Fibroblast of skin of left quadriceps (primary cell): ENCODE results near the gene ERMAP.
A peak's percentile ranks its signal among the peaks of the same experiment; 100 is the strongest.

ENCODE experiments used
- DNase-seq, 2 experiments: peaks; one replicate each; pipeline ENCODE4 v3.0.0-alpha.2; 2013; ENCODE audit warnings: low read depth in 2 of 2

ERMAP gene, protein sequence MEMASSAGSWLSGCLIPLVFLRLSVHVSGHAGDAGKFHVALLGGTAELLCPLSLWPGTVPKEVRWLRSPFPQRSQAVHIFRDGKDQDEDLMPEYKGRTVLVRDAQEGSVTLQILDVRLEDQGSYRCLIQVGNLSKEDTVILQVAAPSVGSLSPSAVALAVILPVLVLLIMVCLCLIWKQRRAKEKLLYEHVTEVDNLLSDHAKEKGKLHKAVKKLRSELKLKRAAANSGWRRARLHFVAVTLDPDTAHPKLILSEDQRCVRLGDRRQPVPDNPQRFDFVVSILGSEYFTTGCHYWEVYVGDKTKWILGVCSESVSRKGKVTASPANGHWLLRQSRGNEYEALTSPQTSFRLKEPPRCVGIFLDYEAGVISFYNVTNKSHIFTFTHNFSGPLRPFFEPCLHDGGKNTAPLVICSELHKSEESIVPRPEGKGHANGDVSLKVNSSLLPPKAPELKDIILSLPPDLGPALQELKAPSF

DNA sequence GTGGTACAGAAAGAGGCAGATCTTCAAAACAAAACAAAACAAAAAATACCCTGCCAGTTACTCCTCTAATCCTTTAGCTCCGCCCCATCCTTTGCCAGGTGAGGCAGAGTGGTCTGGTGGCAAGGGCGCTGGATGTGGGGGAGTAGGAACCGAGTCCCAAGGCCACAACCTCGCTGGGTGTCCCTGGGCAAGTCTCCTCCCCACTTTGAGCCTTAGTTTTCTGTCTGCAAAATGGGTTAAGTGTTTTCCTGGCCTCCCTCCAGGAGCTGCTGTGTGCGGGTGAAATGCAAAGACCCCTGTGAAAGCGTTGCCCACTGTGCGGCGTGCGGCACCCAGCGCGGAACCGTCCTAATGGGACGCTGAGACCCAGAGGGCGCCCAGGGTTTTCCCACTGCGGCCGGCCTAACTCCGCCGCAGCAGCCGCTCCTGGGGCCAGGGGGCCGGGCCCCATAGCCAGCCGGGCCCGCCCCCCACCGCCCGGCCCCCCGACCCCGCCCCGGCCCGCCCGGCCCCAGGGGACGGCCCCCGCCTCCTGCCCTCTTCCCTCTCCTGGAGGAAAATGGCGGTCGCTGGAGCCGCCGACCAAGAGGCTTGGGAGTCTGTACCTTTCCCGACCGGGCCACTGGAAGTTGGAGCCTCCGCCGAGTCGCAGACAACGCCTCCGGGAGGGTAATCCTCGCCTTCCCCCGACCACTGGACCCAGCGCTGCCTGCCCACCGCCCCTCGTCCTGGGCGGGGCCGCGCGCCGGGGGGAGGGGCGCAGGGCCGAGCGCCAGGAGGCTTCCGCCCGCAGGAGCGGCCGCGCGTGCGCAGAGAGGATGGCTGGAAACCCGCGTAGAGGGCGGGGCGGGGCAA, at the start of gene ERMAP, which contains the start of gene SVBP:
Gene ERMAP (plus strand): TSS at position 538 of the 855 bp plus-strand sequence. CDS start 13,327 bp downstream, outside the sequence.
Gene SVBP (minus strand): TSS at position 813 of the 855 bp plus-strand sequence. CDS start 853 bp downstream, outside the sequence.
- DNase-seq: peak; percentile 77 to 78

DNA sequence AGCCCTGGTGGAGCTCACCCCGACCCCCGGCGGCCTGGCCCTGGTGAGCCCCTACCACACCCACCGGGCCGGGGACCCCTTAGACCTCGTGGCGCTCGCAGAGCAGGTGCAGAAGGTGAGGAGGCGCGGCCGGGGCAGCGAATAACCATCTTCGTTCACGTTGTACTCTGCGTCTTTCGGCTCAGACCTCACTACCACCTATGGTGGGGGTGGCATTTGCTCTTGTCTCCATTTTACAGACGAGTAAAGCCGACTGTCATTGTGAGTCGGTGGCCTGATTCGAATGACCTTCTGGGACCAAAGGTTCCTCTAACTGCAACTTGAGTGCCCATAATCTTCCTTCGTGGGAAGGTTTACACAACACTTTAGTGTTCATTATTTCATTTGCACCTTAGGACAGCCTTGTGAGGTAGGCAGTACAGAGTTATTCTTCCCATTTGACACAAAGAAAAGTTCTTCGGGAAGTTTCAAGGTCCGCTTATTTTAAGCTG, 49.4 kb upstream of the ERMAP start:
- no peak for DNase-seq

DNA sequence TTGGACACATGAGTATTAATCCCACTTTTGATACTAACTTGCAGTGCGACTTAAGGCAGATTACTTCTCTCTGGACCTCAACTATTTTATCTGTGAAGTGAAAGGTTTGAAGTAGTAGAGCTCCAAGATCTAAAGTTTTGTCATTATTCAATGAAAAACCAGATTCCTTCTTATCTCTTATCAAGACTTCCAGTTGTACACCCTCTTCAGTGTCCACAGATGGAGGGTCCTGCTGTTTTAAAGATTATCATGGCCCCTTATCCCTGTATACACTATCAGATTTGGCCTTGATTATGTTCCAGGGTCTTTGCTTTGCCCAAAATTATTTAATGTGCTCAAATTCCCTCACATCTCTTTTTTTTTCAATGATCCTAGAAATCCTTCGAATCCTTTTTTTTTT, 48.8 kb upstream of the ERMAP start:
- DNase-seq: no peak

DNA sequence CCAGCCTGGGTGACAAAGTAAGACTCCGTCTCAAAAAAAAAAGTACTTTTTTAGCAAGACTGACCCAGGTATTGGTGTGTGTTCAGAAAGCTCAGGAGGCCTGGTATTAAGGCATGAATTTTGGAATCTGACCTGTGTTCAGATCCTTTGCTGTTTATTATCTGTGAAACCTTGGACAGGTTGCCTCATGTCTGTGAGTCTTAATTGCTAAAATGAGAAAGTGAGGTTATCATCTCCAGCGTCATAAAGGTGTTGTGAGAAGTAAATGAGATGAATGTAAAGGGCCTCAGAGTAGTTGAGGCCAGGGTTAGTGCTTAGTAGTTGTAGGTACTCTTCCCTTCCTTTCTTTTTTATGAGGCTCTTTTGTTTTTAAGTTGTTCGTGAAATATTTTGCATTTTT, 47.1 kb upstream of the ERMAP start:
- no peak for DNase-seq

DNA sequence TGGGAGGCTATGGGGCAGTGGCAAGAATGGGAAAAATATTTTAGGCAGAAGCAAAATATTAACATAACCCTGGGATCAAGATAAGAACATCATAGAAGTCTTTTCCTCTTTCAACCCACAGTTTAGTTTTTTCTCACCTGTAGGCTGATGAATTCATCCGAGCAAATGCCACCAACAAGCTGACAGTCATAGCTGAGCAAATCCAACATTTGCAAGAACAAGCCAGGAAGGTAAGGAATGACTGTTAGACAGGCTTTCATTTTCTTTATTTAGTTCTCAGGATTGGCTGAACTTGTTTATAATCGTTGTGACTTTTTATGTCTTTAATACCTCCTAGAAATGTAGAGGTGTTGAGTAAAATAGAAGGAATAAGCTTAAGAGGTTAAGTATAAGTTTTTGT, 43.5 kb upstream of the ERMAP start:
- DNase-seq: no peak

DNA sequence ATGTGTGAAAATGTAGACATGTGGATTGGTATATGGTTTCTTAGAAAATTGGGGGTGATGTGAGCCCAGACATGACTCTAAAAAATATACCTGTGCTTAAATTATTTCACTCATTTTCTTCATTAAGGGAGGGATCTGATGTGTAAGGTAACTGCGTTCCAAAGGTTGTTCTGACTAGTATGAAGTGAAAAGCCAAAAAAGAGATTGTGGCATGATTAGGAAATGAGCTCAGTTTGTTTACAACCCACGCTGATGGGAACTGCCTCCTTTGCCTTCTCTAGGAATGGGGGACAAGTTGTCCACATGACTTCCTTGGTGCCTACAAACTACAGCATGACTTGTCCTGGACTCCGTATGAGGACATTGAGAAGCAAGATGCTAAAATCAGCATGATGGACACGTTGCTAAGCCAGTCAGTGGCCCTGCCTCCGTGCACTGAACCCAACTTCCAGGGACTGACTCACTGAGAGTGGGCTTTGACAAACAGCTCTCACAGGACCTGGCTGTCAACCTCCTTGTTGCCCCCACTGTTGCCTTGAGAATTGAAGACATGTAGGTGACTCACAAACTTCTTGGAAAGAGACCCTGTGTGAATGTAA, 41.9 kb upstream of the ERMAP start:
- no peak for DNase-seq

DNA sequence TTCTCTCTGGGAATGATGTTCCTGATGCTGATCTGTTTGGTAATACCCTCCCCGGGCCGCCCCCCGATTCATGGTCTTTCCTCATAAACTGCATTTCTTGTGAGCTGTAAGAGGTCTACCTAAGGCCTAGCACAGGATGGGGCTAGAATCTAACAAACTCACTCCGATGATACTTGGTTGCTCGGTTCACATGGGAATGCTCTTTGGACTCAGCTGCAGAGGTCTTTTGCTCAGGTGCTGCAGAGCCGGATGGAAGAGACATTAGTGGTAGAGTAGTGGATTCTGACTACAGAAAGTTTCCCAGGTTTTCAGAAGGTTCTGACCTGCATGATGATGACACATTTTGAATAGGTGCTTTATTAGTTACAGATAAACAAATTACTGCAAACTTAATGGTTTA, 40.4 kb upstream of the ERMAP start:
- DNase-seq: no peak

DNA sequence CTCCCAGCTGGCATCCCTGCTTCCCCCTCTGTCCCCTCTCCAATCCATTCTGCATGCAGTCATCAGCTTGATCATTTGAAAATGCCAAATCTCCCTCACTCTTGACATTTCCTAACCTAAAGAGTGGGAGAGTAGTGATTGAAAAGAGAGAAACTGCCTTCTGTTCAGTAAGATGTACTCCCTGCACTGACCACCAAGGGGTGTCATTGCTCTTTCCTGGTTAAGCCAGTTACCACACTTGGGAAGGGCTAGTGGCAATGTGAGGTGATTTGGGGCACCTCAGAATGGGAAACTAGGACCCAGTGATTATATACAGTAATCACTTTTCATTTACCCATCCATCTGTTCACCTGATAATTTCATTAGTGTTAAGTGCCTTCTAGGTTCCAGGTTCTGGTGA, 39.1 kb upstream of the ERMAP start:
- DNase-seq: no peak

DNA sequence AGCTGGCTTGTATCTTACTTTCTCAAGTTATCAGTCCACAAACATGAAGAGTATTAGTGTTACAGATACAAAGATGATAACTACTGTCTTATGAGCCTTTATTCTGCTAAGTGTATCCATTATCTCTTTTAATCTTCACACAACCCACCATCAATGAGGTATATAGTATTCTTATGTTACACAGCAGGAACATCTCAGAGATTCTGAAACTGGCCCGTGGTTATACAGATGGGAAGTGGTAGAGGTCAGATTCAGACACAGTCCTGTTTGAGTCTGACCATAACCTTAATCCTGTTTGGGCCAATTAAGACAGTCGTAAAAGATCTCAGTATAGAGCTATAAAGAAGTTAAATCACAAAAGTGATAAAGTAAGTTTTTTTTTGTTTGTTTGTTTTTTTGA, 37.2 kb upstream of the ERMAP start:
- DNase-seq: no peak

DNA sequence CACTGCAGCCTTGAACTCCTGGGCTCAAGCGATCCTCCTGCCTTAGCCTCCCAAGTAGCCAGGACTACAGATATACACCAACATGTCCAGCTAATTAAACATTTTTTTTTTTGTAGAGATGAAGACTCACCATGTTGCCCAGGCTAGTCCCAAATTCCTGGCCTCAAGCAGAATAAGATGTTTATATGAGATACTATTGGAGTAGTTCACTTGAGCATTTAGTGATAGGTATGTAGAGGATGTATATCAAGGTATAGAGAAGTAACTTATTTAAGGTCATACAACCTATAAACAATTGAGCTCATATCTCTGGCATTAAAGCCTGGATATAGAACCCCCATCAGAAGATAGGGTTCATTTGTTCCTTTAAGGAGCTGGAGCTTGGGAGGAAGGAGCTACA, 36.7 kb upstream of the ERMAP start:
- DNase-seq: no peak

DNA sequence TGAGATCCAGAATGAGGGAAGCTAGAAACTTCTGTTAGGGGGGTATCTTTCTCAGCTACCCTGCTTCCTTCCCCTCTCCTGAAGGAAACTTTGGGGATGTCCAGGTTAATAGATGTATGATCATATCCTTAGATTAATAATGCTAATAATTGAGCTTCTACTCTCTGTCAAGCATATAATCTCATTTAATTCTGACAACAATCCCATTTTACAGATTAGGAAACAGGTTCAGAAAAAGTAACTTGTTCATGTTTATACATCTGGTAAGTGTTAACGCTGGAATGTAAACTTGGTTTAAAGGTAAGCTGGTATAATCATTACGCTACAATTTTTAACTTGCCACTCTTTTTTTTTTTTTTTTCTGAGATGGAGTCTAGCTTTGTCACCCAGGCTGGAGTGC, 33.8 kb upstream of the ERMAP start:
- no peak for DNase-seq

DNA sequence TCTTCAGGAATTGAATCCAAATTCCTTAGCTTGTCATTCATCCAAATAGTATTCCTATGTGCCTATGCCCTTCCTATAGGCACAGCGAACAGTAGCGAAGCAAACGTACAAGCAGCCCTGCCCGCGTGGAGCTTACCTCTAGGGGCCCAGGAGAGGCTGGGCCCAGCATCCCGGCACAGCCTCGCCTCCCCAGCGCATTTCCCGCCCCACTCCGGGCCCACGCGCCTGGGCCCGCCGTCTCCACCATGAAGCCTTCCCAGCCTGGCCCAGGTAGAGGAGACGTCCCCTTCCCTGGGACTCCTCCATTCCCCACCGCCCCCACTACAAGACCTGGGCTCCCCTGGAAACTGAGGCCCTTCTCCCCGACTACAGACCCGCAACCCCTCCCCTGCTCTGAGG, 32.4 kb upstream of the ERMAP start:
- no peak for DNase-seq

DNA sequence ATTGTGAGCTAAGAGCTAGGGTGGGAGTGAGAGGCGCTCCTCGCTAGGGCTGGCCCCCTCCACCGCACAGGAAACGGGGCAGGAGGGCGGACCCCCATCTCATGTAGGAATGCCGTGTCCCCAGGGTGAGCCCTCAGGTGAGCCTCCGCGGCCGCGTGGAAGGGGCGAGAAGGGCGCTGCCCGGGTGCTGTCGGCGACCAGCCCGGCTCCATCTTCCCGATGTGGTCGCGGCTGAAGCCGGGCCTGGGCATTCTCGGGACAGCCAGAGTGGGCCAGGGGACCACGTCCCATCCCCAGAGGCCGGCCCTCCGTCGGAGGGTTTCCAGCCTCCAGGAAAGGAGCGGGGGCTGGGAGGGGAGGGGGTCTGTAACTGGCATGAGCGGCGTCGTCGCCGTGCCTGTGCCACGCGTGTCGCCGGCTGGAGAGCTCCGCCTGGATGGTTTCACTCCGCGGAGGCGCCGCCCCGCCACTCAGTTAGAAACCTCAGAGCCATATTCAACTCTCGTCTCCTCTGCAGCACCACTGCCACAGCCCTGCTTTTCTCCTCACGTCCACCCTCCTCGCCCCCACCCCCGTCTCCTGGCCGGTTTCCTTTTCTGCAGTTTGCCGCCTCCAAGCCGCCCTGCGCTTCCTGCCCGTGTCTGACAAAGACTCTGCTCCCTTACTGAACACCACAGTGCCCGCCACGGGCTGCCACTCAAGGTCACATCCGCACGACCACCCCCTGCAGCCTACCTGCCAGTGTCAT, 31.8 kb upstream of the ERMAP start, which contains the start of gene TMEM269:
Gene TMEM269 (plus strand): TSS at position 46 of the 748 bp plus-strand sequence. CDS start 4,903 bp downstream, outside the sequence.
- DNase-seq: no peak

DNA sequence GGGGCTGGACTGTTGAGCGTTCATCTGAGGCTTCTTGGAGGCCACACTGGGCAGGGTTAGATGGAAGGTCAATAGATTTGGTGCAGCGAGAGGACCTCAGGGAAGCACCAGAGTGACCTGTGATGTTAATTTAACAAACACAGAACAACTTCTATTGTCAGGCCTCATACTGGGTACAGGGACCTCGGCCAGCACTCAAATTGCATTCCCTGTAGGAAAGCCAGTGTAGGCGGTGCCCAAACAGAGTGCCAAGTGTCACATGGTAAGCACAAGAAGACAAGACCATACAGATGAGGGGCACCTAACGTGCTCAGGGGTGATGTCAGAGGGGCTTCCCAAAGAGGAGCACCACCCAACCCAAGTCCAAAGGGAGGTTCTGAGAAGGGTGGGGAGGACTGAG, 30.8 kb upstream of the ERMAP start:
- DNase-seq: no peak

DNA sequence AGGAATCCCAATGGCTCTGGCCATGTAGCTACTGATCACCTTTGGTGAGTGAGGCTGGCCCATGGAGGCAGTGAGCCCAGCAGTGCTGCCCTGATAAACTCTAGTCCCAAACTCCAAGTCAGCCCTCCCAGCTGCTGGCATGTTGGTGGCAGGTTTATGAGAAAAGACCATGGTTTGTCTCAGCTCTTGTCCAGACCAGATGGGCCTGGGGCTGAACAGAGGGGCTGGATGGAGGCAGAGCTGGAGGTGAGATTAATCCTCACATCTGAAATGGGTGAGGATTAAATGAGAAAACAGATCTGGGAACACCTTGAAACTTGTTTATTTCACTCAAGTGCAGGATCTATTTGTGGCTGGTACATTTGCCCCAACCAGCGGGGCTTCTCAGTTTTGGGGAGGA, 28.9 kb upstream of the ERMAP start:
- no peak for DNase-seq

DNA sequence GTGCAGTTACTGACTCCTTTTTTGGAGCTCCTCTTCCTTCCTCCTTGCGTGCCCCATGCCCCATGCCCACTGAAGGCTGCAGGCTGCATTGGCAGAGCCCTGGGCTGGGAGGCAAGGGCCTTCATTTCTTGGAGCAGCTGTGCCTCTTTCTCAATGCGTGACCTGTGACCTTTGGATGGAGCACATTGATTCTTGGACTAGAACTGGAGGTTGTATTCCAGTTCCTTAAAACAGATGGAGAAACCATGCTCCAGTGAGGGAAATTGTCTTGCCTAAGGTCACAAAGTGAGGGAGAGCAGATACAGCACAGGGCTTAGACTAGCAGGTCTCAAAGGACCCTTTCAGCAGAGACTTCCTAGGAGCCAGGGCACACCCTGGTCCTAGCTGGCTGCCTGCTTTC, 23.1 kb upstream of the ERMAP start:
- DNase-seq: no peak

DNA sequence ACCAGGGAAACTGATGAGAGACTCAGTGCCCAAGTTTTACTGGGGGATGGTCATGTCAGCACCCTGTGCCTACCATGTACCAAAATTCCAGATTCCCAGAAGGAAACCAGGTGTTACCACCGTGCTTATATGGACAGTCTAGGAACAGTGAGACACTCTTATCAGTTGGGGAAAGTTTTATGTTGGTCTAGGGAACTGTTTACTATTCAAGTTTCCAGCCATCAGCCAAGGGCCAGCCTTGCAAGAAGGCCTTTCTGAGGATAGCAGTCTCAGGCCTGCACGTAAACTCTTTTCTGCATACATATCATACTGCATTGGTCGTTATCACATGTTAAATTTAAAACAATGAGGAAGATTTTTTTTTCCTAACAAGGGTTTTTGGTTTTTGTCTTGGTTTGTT, 19.5 kb upstream of the ERMAP start:
- DNase-seq: no peak

DNA sequence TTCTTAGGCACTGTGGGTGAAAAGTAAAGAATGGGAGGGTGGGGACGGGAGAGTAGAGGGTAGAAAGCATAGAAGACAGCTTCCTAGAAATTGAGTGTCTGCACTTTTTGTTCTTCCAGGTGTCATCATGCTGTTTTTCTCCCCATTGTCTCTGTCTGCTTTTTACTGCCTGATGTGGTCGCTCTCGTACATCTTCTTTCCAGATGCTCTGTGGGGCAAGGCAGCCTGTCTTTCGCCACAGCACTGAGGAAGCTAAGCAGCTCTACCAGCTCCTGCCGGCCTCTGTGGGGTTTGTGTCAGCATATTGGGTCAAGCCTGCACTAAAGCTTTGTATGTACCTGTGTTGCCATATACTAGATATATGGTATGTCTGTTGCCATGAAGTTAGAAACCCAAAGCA, 18.9 kb upstream of the ERMAP start:
- DNase-seq: no peak

DNA sequence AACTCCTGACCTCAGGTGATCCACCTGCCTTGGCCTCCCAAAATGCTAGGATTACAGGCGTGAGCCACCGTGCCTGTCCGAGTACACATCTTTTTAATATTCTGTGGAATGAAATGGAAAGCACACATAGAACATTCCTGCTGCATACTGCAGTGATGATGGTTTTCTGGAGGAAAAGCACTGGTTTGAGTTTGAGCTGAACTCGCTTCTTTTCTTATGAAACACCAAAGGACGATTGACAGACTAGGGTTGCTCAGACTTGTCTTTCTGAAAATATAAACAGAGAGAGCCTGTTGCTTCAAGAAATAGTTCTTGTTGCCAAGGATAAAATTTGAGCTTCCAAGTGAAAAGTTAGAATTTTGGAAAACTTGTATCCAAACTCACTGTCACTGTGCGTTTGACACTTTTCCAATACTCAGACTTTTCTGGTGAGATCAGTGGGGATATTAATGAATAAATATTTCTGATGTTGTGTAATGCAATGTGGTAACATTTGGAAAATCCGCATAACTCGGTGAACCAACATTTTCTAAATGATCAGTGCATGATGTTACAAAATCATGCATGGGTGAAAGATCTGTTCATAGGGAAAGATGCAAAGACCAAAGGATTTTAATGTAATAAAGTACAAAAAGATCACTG, 15.0 kb upstream of the ERMAP start:
- peak; percentile 51 to 53 for DNase-seq

DNA sequence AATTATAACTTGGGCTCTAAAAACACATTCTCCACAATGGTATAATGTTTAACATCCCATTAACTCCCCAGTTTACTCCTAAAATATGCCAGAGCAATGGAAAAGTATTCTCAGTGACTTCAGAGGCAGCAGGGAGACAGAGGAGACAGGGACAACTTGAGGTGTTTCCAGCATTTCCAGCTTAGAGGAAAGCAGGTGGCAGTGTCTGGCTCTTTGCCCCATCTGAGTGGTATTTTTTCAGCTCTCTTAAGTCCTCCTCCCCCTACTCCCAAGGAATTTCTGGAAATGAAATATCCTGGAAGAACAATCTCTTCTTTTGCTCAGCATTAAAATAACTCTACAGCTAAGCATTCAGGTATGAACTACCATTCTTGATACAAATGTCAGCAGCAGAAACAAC, 10.8 kb upstream of the ERMAP start:
- no peak for DNase-seq

DNA sequence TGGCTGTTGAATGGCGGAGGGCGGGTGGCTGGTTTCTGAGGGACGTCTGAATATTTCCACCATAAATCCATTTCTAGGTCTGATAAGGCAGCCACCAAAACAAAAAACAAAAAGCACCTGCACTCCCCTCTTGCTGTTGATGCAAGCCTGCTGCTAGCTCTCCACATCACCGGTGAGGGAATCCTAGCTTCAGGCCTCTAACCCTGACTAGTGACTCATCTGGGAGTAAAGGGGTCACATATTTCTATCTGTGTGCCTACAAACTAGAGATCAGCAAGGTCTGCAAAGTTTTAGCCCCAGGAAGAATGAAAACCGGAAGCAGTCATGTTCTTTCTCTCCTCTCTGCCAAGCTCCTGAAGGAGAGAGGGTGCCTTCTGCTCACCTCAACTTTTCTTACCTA, 10.3 kb upstream of the ERMAP start:
- no peak for DNase-seq
